DMS153 treated with DMSO at 0.1 percent for 48 hours (cell line): ENCODE data around the gene CYP4B1.

Experiments
- DNase-seq: peaks from one replicate; lab custom pipeline; 2025; ENCODE audit not compliant: unreplicated experiment; lab: John Stamatoyannopoulos, UW

Gene CYP4B1

DNA sequence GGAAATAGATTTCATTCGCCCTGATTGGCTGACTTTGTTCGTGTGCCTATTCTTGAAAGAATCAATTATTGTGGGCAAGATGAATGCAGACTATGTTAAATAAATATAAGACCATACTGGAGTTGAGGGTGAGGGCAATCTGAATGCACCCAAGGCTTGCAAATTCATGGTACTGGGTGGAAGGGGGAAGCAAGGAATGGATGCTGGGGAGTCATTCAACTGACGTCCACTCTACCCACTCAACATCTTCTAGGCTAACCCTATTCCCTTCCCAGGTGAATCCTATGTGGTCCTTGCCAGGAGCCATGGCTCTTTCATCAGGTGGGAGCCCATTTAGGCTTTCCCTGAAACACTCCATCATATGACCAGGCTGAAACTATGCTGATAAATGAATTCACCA, 5.7 kb upstream of the CYP4B1 start:
- DNase-seq: no peak

DNA sequence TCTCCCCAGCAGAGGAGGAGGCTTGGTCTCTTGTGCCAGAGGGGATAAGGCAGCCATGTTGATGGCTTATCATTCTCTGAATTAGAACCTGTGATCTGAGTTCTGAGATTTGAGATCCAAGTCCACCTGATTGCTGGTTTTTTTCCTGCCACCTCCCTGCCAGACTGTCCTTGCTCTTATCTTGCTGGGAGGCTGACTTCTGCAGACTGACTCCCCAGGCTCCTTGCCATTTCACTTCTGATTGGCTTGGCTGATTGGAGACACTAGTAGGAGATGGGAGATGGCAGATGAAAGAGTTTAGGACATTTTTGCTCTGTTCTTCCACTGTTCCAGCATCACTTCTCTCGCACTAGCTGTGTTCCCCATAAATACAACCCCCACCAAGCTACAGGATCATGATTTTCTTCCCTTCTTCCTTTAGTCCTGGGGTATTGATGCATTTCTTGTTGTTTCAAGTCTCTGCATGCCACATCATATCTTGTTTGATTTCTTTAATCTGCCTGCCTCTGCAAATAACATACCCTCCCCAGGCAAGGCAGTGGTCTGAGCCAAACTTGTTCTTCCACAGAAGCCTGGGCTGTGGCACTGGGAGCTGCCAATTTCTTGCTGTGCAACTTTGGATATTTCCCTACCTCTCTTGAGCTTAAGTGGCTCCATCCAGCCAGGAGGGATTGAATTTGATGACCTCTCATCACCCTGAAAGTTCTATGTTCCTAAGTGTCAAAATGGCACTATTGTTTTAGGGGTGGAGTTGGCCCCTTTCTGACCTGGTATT, 963 bp upstream of the CYP4B1 start:
- no peak for DNase-seq

DNA sequence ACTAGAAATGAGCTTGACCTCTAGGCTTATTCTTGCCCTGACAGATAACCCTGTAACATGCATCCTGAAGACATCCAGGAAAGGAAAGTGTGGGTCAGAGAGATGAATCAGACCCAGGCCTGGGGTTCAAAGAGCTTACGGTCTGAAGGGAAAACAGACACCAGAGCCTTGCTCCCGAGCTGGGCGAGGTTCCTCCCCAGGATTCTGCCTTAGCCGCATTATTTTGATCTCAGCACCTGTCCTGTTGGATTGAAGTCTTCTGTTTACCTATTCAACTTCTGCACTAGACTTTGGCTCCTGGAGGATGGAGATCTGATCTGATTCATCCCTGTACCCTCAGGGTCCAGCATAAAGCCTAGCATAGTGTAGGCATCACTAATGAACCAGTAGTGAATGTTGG, 1.9 kb downstream of the CYP4B1 start:
- no peak for DNase-seq

- DNase-seq: no peak
Measured at GRCh38 chr1:46801323-46802055, 2.6 kb downstream of the CYP4B1 start.

DNA sequence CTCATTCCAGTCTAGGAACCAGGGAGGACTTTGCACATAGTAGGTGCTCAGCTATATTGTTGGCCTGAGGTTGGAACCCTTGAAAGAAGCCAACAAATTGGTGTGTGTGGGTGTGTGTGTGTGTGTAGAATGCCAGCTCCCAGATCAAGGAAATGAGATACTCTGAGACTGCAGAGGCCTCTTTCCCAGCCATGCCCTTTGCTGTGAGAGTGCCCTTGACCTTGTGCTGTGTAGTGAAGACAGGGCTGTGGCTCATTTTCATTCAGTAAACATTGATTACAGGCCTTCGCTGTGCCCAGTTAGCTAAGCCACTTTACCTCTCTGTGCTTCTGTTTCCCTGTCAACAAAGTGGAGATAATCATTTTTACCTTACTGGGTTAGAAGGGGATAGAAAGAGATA, 3.2 kb downstream of the CYP4B1 start:
- DNase-seq: no peak

- DNase-seq: no peak
Measured at GRCh38 chr1:46802901-46803574, 4.2 kb downstream of the CYP4B1 start.

DNA sequence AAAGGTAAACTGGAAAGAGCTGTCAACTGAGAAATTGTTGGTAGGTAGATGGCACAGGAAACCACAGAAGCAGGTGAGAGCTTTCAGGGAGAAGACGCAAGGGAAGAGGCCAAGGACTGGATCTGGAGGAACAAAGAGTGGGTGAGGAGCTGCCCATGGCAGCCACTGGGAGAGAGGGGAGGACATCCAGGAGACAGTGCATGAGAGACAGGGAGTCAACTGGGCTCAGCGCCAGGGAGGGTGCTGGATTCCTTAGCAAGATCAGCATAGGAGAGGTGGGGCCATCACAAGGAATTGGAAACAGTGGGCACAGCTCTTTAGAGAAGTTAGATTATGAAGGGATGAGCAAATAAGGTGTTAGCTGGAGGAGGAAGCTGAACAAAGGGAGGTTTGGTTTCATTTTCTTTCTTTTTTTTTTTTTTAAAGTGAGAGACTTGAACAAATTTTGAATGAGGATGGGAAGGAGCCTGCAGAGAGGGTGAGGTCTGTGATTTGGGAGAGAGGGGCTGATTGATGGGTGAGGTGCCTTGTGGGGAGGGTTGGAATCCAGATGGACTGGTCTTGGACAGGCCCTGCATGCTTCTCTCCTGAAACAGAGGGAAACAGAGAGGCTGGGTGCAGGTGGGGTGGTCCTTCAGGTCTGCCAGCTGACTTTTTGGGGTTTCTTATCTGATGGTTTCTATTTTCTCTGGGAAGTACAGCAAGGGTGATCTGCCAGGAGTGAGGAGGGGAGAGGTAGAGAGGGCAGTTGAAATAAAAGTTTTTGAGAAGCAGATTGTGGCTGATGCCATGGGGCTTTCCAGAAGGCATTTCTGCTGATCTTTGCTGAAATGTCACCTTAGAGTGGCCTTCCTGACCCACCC, 5.4 kb downstream of the CYP4B1 start:
- DNase-seq: no peak

- DNase-seq: no peak
Measured at GRCh38 chr1:46804926-46805325, 6.1 kb downstream of the CYP4B1 start.

DNA sequence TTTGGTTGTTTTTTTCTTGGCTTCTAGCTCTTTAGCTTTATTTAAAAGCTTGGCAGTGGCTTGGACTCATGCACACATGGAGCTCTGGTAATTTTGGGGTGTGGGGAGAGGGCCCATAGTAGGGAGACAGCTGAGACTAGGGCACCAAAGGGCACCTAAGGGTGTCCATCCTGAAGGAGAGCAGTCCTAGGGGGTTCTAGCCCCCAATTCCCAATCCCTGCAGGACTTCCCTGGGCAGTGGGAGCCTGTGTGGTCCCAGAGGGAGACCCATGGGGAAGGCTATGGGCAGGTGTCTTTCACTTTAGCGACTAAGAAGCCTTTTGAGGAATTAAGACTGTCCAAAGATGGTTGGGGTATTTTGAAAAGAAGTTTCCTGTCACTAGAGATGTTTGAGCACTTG, 6.9 kb downstream of the CYP4B1 start:
- no peak for DNase-seq

- no peak for DNase-seq
Measured at GRCh38 chr1:46806196-46807020, 7.6 kb downstream of the CYP4B1 start.

- DNase-seq: no peak
Measured at GRCh38 chr1:46807046-46807972, 8.5 kb downstream of the CYP4B1 start.

DNA sequence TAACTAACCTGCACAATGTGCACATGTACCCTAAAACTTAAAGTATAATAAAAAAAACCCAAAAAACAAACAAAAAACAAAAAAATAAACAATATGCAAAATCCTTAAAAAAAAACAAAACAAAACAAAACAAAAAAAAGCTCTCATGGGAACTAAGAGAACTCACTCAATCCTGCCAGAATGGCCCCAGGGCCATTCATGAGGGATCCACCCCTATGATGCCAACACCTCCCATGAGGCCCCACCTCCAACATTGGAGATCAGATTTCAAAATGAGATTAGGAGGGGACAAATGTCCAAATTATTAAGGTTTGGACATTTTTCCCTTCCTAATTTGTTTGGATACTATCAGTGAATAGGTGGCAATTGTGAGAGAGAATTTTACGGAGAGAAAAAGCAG, 10.2 kb downstream of the CYP4B1 start:
- no peak for DNase-seq

DNA sequence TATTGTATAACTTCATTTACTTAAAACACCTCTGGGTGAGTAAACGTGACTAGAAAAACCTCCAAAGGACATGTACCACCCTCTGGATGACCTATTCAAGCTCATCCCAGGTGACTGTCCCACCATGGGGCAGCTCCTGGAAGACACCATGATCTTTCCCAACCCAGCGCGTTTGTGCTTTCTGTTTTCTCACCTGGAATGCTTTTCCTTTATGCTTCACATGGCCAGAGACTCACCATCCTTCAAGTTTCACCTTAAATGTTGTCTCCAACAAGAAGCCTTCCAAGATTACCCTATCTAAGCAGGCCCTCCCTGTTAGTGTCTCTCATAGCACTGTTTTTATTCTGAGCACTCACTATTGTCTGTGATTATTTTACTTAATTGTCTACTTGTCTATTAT, 11.1 kb downstream of the CYP4B1 start:
- DNase-seq: no peak

GRCh38 chr1:46810596-46810995, 11.8 kb downstream of the CYP4B1 start:
- no peak for DNase-seq

DNA sequence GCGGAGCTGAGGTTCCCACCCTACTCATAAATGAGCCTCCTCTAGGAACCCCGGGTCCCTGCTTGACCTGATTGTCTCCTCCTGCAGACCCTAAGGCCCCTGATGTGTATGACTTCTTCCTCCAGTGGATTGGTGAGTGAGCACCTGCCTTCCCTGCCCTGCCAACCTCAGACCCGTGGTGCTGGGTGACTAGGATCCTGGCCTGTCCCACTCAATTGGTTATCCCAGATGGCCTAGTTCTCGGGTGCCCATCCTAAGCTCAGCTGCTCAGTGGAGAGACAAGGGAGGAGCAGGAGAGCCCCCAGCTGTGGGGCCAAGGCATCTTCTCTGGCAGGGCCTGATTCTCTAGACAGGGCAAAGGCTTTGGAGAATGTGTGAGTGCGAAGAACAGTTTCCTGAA, 12.2 kb downstream of the CYP4B1 start:
- DNase-seq: no peak

DNA sequence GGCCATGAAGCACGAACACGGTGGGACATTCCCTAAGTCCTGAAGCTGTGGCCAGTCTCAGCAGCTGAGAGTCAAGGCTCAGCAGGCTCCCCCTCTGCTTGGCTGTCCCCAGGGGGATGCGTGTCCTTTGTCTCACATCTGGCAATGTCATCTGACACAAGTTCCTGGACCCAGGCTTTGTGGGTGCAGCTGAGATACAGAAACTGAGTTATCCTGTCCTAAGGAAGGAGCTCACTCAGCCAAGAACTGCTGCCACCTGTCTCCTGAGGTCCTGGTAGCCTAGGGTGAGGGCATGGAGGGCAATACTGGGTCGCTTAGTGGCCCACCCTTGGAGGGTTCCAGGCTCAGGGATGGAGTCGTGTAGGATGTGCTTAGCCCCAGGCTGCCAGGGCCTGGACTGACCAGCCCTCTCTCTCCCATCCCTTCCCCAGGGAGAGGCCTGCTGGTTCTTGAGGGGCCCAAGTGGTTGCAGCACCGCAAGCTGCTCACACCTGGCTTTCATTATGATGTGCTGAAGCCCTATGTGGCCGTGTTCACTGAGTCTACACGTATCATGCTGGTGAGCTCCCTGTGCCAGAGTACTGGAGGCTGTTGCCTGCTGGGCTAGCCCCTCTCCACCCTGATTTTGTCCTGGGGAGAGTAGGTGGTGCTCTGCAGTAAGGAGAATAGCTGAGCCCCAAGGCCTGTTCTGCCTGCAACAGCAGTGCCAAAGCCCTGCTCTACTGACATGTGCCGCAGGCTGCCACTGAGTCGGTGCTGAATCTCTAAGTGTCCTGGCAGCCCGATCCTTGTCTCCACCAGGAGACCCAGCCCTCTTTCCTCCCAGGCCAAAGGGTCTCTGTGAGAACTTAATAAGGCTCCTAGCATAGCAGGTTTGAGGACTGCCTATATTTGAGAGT, 13.5 kb downstream of the CYP4B1 start:
- DNase-seq: no peak

DNA sequence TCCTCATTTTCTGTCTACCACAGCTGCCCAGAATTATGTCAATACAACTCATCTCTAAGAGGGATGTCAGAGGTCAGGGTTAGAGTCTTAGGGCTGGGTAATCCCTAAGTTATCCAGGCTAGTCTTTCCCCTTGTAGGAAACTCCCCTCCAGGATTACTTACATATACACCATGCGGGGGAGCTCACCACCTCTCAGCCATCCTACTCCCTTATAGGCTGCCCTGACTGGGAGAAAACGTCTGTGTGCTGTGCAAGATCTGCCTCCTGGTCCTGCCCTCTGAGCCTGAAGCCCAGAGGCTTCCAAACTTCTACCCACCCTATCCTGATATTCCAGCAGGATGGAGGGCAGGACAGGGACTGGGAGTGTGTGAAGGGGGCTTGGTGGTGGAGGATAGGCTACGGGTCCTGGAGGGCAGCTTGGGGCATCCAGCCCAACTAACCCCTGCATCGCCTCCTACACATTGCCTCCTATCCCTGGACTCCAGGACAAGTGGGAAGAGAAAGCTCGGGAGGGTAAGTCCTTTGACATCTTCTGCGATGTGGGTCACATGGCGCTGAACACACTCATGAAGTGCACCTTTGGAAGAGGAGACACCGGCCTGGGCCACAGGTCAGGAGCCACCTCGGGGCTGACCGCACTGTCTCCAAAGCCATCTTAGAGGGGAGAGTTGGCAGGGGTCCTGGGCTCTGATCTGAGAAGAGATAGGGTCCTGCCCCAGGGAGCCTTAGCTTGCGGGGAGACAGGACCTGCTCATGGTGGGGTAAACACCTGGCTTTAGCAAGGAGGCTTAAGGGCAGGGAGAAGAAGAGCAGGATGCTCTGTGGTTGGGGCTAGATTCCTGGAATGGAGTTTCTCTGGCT, 14.4 kb downstream of the CYP4B1 start:
- no peak for DNase-seq
